KMS-11 (cell line): Measurements from ENCODE around the gene SLC6A18.

Source experiments
- H2AFZ ChIP-seq: fragments of 200-600 bp; sonication (generic); 2 replicates; pipeline ENCODE4 v1.6.1; 2016; ENCODE audit warnings: antibody characterized with exemption, mixed run types, low read depth
- H3K27ac ChIP-seq: fragments of 200-600 bp; sonication (generic); 2 replicates; pipeline ENCODE4 v1.6.1; 2016; ENCODE audit warnings: mild to moderate bottlenecking, mixed run types
- H3K27me3 ChIP-seq: fragments of 200-600 bp; sonication (generic); 2 replicates; pipeline ENCODE4 v1.6.1; 2017; ENCODE audit warnings: mild to moderate bottlenecking, low read depth, mixed run types, moderate library complexity; ENCODE audit not compliant: insufficient read depth
- H3K36me3 ChIP-seq: fragments of 200-600 bp; sonication (generic); 2 replicates; pipeline ENCODE4 v1.6.1; 2017; ENCODE audit warnings: mild to moderate bottlenecking, mixed run types; ENCODE audit not compliant: insufficient read depth
- H3K4me1 ChIP-seq: fragments of 200-600 bp; sonication (generic); 2 replicates; pipeline ENCODE4 v1.6.1; 2016; ENCODE audit warnings: mild to moderate bottlenecking, low read depth, mixed run types; ENCODE audit not compliant: poor library complexity, severe bottlenecking
- H3K4me2 ChIP-seq: fragments of 200-600 bp; sonication (generic); 2 replicates; pipeline ENCODE4 v1.7.0; 2016; ENCODE audit warnings: mild to moderate bottlenecking, mixed run types
- H3K4me3 ChIP-seq: fragments of 200-600 bp; sonication (generic); IDR thresholded peaks from 2 replicates; pipeline ENCODE4 v1.6.1; 2017; ENCODE audit warnings: low read depth, low read length, mixed read lengths; ENCODE audit not compliant: insufficient read depth
- H3K79me2 ChIP-seq: fragments of 200-600 bp; sonication (generic); 2 replicates; pipeline ENCODE4 v1.6.1; 2016; ENCODE audit warnings: low read depth, mixed run types; ENCODE audit not compliant: insufficient read depth
- H3K9ac ChIP-seq: fragments of 200-600 bp; sonication (generic); 2 replicates; pipeline ENCODE4 v1.6.1; 2016; ENCODE audit warnings: mild to moderate bottlenecking, mixed run types
- H4K20me1 ChIP-seq: fragments of 200-600 bp; sonication (generic); 2 replicates; pipeline ENCODE4 v1.6.1; 2016; ENCODE audit warnings: mild to moderate bottlenecking, mixed run types; ENCODE audit not compliant: insufficient read depth
- CTCF ChIP-seq: fragments of 200-600 bp; sonication (generic); conservative IDR thresholded peaks from 2 replicates; pipeline ENCODE4 v1.6.1; 2017; ENCODE audit warnings: low read depth, mild to moderate bottlenecking, antibody characterized with exemption, low read length, moderate library complexity, mixed read lengths

The SLC6A18 gene

GRCh38 chr5:1291611-1292080, 66.5 kb downstream of the SLC6A18 start:
- Histone ChIP-seq H2AFZ (no peak overlapping the region), H3K79me2 (no peaks in the 10 kb centered on the region), H3K27ac (peak overlapping the region; percentile 25; the same call in 1 of the 2 replicates), H3K27me3 (no peaks in the 10 kb centered on the region), H3K9ac (no peak overlapping the region), H3K4me1 (peaks cover 14% of the 10 kb centered on the region), H4K20me1 (no peaks in the 10 kb centered on the region), H3K36me3 (no peaks in the 10 kb centered on the region), H3K4me2 (no peak overlapping the region), H3K4me3 (no peak overlapping the region)
- no peak for TF ChIP-seq CTCF

- H3K79me2 ChIP-seq, result no peaks in the 10 kb centered on the region
- no peaks in the 10 kb centered on the region for H4K20me1 ChIP-seq
- peak overlapping the region; percentile 25; the same call in 1 of the 2 replicates for H3K27ac ChIP-seq
- H3K4me3 ChIP-seq, result no peak overlapping the region
- no peak overlapping the region for H2AFZ ChIP-seq
- no peaks in the 10 kb centered on the region for H3K27me3 ChIP-seq
- H3K4me2 ChIP-seq, result no peak overlapping the region; the same call in 1 of the 2 replicates
- no peak overlapping the region for H3K9ac ChIP-seq
- H3K4me1 ChIP-seq, result peaks cover 19% of the 10 kb centered on the region
- TF ChIP-seq CTCF, result no peak
- H3K36me3 ChIP-seq, result no peaks in the 10 kb centered on the region
These were observed 67.0 kb downstream of the SLC6A18 start for GRCh38 chr5:1292139-1292538.

GRCh38 chr5:1292846-1293415, 67.8 kb downstream of the SLC6A18 start:
- Histone ChIP-seq H3K4me3 (no peak overlapping the region), H3K27ac (0 out of 2 replicates have a peak overlapping the region, but pooled peaks have one; percentile 25)

GRCh38 chr5:1293416-1294205, 68.4 kb downstream of the SLC6A18 start:
- H3K4me3 ChIP-seq, result no peak overlapping the region
- no peak overlapping the region for H2AFZ ChIP-seq
- H3K4me2 ChIP-seq, result no peak overlapping the region
- no peaks in the 10 kb centered on the region for H3K36me3 ChIP-seq
- H3K79me2 ChIP-seq, result no peaks in the 10 kb centered on the region
- H3K27ac ChIP-seq, result no peak overlapping the region
- TF ChIP-seq CTCF, result no peak
- H3K4me1 ChIP-seq, result peaks cover 21% of the 10 kb centered on the region
- H3K27me3 ChIP-seq, result no peaks in the 10 kb centered on the region
- H3K9ac ChIP-seq, result no peak overlapping the region
- no peaks in the 10 kb centered on the region for H4K20me1 ChIP-seq

More at GRCh38 chr5:1292846-1293415, 67.8 kb downstream of the SLC6A18 start:
- Histone ChIP-seq H2AFZ (no peak overlapping the region), H4K20me1 (no peaks in the 10 kb centered on the region), H3K79me2 (no peaks in the 10 kb centered on the region), H3K36me3 (no peaks in the 10 kb centered on the region), H3K4me1 (peaks cover 21% of the 10 kb centered on the region), H3K4me2 (no peak overlapping the region; the same call in 1 of the 2 replicates), H3K27me3 (no peaks in the 10 kb centered on the region), H3K9ac (no peak overlapping the region)
- TF ChIP-seq CTCF, result no peak
